Kasumi-1 (cell line): Measurements from ENCODE around the gene SYS1.

Experiments
- DNase-seq, 2 experiments: peaks; one replicate each; lab custom pipeline; 2025; lab: John Stamatoyannopoulos, UW

The SYS1 gene

GRCh38 chr20:45362804-45363610, at the start of gene SYS1:
Gene SYS1, plus strand, starts transcription at chr20:45363156. Its CDS starts 376 bp downstream, at chr20:45363532.
- peak; percentile 99 for DNase-seq

GRCh38 chr20:45313943-45314342, 49.0 kb upstream of the SYS1 start:
- no peak for DNase-seq

GRCh38 chr20:45315672-45316071, 47.3 kb upstream of the SYS1 start:
- no peak for DNase-seq

- no peak for DNase-seq
Measured at GRCh38 chr20:45316150-45317080, 46.5 kb upstream of the SYS1 start.

- DNase-seq = no peak
Measured at GRCh38 chr20:45317826-45318225, 45.1 kb upstream of the SYS1 start.

GRCh38 chr20:45318386-45318939, 44.5 kb upstream of the SYS1 start:
- DNase-seq = no peak

GRCh38 chr20:45318948-45319347, 44.0 kb upstream of the SYS1 start:
- no peak for DNase-seq

GRCh38 chr20:45320948-45321595, 41.9 kb upstream of the SYS1 start:
- peak; percentile 17 to 27 for DNase-seq

DNA sequence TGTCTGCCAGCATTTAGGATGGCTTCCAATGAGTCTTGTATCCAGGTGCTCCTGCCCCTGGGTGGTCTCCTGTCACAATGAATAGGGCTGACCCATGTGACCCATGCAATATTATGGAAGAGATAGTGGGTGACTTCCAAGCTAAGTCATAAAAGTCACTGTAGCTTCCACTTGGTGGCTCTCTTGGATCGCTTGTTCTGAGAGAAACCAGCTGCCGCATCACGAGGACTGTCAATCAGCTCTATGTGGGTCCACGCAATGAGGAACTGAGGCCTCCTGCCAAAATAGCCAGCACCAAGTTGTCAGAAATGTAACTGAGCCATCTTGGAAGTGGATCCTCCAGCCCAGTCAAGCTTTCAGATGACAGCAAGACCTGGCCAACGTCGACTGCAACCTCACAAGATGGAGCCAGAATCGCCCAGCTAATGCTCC, 40.0 kb upstream of the SYS1 start:
- DNase-seq = peak; percentile 50 to 54

- no peak for DNase-seq
Measured at GRCh38 chr20:45323731-45324130, 39.2 kb upstream of the SYS1 start.

DNA sequence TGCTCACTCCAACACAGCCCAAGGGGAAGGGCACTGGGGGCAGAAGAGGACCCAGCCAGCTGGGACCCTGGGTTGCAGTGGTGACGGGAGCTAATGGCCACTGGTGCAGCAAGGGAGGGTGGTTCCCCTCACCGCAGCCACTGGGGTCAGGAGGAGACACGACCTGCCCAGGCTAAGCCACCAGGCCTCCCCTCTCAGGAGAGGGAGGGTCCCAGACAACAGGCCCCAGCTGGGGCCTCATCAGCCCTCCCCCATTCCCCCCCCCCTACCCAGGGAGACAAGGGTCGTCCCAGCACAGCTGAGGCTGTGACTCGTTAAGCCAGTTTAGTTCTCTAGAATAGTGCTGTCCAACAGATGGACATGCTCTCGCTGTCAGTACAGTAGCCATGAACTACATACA, 37.6 kb upstream of the SYS1 start:
- DNase-seq = no peak

GRCh38 chr20:45328451-45328850, 34.5 kb upstream of the SYS1 start:
- no peak for DNase-seq

GRCh38 chr20:45329497-45330319, 33.2 kb upstream of the SYS1 start:
- DNase-seq = no peak

DNA sequence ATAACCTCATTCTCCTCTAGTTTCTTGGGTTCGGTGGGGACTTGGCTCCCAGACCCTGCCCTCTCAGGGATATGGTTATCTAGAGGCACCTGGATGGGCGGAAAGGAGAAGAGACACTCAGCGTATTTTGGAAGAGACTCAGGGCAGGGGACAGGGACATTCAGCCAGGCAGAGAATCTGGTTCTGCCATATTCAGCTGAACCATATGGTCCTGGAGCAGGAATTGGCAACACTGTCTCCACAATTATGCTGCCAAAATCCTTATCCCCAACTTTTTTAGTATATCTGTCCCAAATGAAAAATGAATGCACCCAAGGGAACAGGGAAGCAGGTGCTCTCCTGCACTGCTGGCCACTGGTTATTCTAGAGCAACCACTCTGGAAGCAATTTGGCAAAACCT, 32.5 kb upstream of the SYS1 start:
- no peak for DNase-seq

DNA sequence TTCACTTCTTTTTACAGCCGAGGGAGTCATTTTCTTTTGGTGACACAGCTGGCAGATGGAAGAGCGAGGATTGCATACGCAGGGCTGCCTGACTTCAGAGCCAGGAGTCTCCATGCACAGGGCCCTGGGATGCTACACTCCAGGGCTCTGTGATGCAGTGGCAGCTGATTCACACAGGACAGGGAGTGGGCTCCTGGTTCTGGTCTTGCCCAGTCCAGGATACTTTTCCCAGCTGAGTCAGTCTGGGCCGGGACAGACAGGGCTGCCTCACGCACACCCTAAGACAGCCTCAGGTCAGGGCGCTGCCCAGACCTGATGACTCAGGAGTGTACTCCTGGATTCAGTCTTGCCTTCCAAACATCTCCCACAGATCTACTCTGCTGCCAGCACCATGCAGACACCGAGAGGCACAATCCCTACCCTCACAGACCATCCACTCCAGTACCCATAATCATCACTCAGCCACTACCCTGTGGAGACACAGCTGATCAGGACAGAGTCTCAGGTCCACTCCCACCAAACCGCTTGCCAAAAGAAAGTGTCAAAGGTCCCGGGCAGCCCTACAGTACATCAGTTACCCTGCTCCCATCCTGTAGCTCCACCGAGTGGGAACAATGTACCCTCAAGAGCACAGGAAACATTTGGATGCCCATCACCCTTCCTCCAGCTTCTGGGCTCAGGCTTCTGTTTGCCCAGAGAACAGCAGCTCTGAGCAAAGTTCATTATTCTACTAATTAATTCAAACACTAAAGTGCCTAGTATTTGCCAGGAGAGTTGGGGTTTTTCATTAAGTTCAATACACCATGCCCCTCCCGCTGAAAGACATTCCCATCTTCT, 26.2 kb upstream of the SYS1 start:
- DNase-seq = no peak

DNA sequence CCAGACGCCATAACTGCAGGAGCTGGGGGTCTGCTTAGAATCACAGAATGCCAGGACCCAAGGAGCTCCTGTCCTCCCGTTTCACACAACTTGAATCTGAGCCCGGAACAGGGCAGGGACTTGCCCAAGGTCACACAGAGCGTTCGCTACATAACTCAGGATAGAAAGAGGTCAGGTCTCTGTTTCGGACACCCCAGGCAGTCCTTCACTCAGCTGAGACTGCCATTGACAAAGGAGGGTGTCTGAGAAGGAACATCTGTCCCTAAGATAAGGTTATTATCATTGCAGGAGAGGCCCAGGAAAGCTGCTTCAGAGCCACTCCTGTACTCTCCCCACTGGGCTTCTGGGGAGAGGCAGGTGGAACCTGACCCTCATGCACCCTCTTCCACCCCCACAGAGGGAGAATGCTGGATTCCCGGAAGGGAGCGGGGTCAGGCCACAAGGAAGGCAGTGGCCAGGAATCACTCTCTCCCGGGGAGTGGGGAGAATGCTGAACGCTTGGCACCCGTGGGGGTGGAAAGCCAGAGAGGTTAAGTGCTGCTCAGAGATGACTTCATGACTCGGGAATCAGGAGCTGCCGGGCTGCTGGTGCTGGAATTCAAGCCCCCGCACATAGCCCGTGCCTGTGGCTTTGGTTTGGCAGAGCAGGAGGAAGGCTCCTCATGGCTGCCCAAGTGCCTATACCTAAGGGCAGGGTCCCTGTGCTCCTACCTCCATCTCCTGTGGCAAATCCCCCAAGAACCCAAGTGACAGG, 25.4 kb upstream of the SYS1 start:
- no peak for DNase-seq

- DNase-seq = no peak
Measured at GRCh38 chr20:45338121-45339030, 24.6 kb upstream of the SYS1 start.

DNA sequence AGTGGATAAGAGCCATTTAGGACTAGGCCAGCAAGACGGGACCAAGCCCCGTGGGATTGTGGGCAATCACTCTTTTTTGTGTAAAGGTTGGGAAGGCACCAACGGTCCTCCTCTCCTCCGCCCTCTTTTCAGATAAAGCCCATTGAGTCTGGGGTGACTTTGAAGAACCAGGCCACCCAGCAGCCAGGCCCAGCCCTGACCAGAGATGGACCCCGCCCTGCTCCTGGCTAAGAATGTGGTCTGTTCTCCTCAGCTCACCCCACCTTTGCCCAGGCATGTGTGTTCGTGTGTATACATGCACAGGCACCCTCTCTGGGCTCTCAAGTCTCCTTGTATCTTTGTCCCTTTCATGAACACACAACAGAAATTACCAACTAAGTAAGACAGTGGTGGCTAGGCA, 23.9 kb upstream of the SYS1 start:
- no peak for DNase-seq
